SHP77 treated with DMSO at 0.1 percent for 48 hours (cell line): Measurements from ENCODE around the gene DHRS7B.
"Not testable (repeated sequence)": the region's sequence is repeated elsewhere in the genome, so short reads cannot be mapped to it uniquely, and the experiment has no call there.

Experiments
- DNase-seq: peaks from one replicate; lab custom pipeline; 2025; lab: John Stamatoyannopoulos, UW

DHRS7B gene, protein sequence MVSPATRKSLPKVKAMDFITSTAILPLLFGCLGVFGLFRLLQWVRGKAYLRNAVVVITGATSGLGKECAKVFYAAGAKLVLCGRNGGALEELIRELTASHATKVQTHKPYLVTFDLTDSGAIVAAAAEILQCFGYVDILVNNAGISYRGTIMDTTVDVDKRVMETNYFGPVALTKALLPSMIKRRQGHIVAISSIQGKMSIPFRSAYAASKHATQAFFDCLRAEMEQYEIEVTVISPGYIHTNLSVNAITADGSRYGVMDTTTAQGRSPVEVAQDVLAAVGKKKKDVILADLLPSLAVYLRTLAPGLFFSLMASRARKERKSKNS

DNA sequence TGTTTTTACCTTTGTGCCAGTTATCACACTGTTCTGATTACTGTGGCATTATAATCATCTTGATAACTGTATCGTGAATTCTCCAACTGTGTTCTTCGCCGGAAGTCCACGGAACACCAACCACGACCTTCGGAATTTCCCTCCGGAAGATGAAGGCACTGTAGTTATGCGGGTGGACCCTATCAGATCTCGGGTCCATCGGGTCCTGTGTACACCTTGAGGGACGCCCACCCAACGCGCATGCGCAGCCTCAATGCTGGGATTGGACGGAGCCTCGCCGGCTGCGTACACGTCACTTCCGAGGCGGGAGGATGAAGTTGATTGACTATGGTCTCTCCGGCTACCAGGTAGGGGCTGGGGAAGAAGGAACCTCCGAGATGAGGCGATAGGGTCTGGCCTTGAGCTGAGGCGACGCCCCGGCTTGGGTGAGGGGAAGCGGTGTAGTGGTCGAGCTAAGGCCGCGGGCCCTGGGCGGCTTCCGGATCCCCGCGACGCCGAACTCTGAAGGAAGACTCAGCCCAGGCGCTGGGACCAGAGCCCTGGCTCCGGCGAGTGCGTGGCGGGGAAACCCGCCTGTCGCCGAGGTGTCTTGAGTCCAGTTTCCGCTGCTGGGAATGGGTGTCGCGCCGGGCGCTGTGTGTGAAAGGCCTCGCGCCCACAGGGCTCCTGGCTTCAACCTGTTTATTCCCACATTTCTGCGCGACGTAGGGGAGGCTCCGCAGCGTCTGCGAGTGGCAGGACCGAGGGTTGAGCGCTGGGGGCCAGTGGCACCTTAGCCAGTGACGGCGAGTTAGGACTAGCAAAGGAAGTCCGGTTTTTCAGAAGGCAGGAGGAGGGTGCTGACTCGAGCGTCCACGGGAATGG is at the start of gene DHRS7B:
DHRS7B (plus strand) TSS at position 320 of the 864 bp plus-strand sequence; CDS start at position 328, 8 bp downstream.
- DNase-seq = peak; percentile 98

DNA sequence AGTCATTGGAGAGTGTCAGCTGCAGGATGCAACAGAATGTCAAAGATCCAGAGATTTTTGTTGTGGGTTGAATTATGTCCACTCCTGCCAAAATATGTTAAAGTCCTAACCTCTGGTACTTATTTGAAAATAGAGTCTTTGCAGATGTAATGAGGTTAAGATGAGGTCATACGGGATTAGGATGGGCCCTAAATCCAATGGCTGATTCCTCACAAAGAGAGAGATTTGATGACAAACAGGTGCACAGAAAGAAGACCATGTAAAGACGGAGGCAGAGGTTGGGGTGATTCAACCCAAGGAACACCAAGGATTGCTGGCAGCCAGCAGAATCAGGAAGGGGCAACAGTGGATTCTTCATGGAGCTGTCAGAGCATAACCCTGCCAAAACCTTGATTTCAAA is 49.5 kb upstream of the DHRS7B start:
- DNase-seq = no peak

DNA sequence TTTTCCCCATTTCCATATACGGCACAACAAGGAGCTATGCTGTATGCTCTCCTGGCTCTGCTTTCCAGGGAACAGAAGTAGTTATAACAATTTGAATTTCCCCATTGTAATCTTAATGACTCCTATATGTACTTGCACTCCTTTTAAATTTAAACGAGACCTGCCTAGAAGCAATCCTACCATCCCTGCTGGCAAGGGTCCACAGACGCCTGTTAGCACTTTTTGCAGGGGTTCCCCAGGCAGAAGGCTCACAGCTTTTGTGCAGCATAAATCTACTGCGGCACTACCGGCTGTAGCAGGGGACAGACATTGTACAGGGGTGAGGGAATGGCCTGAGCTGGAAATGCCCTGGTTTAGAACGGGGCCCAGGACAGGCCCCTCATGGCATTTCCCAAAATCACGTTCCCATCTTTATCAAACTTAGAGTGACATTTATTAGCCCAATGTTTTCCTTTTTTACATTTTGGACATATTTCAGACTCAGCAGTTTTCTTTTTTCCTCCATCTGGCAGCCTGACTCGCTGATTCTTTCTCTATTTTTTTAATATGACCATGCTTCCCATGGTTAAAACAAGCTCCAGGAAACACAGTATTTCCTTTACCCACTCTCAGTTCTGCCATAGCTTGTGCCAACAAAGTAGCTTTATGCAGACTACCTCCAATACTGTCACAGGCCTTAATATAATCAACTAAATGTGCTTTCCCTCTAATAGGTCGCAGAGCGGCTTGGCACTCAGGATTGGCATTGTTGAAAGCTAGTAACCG is 48.6 kb upstream of the DHRS7B start:
- DNase-seq = no peak

DNA sequence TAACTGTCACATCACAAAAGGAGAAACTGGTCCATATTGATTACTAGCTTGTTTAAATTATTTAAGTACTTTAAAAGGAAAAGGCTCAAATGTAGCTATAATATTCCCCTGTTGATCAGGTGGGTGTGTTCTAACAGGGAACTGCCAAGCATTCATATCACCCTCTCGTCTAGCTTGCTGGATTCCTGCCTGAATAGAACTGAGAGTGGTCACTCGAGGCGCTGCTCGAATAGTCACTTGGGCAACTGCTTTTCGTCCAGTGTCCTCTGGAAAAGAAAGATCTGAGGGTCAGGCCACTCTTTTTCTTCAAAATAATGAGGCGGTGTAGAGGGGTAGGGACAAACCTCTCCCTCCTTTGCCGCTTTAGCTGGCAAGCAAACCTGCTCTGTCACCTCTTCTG is 47.6 kb upstream of the DHRS7B start:
- no peak for DNase-seq

DNA sequence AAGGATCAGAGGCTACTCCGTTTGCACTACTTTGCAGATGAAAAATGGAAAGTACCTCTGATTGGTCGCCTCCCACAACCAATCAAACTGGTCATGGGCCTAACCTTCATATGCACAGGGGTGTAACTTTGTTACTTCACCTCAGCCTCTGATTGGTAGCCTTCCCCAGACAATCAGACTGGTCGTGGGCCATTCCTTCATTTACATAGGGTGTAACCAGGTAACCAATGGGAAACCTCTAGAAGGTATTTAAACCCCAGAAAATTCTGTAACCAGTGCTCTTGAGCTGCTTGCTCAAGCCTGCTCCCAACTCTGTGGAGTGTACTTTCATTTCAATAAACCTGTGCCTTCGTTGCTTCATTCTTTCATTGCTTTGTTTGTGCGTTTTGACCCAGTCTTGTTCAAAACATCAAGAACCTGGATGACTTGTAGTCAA is 44.7 kb upstream of the DHRS7B start:
- no peak for DNase-seq

DNA sequence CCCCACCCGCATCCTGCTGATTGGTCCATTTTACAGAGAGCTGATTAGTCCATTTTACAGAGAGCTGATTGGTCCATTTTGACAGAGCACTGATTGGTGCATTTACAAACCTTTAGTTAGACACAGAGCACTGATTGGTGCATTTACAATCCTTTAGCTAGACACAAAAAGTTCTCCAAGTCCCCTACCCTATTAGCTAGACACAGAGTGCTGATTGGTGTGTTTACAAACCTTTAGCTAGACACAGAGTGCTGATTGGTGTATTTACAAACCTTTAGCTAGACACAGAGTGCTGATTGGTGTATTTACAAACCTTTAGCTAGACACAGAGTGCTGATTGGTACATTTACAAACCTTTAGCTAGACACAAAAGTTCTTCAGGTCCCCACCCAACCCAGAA is 41.5 kb upstream of the DHRS7B start:
- not testable (repeated sequence) for DNase-seq

DNA sequence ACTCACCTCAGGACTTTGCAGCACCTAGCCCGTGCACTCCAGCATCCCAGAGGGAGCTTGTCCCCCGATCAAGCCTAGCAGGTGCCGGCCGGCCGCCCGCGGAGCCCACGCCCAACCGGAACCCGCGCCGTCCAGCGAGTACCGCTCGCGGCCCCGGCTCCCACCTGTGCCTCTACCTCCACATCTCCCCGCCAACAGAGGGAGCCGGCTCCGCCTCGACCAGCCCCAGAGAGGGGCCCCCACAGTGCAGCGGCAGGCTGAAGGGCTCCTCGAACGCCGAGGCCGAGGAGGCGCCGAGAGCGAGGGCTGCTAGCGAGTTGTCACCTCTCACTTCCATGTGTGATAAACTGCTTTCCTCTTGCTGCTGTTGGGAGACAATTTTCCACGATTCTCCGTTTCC is 41.1 kb upstream of the DHRS7B start:
- no peak for DNase-seq

DNA sequence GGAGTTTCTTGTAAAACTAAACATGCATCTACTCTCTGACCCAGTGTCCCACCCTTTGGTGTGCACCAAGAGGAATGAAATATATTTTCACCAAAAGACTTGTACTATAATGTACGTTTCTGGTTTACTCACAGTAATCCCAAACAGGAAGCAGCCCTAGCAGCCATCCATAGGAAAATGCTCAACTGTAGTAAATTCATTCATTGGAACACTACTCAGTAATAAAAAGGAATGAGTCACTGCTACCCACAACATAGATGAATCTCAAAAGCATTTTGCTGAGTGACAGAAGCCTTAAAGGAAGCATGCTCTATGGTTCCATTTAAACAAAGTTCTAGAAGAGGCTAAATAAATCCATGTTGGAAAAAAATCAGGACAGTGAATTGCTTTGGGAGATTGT is 37.6 kb upstream of the DHRS7B start:
- no peak for DNase-seq

DNA sequence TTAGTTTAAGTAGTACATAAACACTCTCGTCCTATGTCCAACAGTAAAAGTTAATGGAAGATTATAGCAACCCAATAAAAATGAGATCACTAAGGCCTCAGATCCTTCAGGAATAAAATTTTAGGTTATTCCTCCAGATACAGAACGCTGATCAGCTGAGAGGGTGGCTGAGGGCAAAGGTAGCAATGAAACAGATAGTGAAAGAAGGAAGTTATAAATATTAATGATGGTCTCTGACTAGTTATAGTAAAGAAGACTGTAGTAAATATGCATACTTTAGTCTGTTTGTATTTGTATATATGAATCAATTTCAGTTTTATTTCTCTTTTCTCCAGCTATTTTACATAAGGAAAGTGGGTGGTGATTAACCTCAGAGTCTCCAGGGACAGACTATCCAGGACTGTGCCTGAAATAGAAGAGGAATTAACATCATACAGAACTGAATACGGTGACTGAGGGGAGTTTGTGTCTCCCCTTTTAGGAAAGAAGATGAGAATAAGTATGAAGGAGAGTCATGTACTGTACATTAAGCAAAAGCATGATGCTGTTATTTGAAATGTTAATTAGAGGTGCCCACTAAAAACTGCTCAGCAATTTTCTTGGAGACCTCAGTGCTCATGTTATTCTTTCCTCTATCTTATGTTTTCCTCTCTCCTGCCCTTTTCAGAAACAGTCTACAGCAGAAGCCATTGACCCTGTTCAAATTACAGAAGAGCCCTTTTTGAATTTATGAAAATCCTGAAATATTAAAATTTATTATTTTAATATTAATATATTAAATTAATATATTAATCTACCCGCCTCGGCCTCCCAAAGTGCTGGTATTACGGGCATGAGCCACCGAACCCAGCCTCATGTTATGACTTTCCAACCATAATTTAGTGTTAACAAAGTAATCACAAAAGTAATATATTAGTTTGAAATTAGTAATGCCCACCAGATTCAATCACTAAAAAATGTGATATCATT is 36.5 kb upstream of the DHRS7B start:
- DNase-seq = no peak

DNA sequence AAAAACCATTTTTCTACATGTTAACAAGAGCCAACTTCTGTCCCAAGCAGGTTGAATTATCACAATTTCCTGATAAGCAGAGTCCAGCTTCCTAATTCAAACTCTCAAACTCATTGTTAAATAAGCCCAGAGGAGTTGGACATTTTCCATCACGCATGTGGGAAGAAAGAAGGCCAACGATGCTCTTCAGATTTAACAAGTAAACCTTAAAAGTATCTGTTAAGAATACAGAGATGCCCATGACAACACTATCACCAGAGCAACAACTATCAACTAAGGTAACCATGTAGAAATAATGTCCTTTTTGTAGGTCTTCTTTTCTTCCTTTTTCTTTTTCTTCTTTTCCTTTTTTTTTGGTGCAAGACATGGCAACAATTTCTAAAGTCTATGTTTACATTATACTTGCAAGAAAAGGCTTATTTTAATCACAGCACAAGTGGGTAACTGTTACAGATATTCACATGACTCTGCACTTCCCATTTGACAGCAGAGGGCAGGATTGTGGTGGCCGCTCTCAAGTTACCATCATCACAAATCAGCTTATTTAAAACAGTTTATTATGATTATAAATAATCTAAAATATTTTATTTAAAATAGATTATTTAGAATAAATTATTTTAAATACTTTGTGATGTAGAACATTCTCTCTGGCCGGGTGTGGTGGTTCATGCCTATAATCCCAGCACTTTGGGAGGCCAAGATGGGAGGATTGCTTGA is 35.7 kb upstream of the DHRS7B start:
- no peak for DNase-seq

DNA sequence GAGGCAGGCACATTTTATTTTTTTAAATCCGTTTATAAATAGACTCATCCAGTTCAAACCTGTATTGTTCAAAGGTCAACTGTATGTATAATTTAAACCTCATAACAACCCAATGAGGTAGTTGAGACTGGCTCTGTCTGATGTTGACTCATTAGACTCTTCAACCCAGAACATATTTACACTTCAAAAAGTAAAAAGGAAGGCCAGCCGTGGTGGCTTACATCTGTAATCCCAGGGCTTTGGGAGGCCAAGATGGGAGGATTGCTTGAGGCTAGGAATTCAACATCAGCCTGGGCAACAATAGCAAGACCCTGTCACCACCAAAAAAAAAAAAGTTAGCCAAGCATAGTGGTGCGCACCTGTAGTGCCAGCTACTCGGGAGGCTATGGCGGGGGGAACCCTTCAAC is 32.5 kb upstream of the DHRS7B start:
- DNase-seq = peak; percentile 21

DNA sequence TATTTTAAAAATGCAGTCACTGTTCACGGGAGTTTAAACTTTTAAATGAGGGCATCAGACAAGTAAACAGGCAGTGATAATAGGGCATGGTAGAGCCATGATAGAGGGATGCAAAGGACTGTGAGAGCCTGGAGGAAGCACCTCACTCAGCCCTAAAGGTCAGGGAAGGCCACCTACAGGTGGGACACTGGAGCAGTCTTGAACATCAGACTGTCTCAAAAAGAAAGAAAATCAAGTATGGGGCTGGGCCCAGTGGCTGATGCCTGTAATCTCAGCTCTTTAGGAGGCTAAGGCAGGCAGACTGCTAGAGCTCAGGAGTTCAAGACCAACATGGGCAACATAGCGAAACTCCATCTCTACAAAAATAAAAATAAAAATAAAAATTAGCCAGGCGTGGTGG is 31.0 kb upstream of the DHRS7B start:
- DNase-seq = no peak

DNA sequence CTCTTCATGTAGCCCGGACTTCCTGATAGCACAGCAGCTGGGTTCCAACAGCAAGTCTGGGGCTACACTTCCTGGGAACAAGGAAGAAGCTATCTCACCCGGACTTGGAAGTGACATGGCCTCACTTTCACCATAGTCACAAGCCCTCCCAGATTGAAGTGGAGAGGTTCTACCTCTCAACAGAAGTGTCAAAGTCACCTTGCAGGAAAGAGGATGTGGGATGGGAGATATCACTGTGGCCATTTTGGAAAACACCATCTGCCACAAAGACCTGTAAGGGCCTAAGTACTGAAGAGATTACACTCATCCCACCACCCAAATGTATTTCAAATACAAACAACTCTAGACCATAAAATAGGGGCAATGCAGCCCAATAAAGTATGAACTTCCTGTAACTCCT is 29.9 kb upstream of the DHRS7B start:
- no peak for DNase-seq

DNA sequence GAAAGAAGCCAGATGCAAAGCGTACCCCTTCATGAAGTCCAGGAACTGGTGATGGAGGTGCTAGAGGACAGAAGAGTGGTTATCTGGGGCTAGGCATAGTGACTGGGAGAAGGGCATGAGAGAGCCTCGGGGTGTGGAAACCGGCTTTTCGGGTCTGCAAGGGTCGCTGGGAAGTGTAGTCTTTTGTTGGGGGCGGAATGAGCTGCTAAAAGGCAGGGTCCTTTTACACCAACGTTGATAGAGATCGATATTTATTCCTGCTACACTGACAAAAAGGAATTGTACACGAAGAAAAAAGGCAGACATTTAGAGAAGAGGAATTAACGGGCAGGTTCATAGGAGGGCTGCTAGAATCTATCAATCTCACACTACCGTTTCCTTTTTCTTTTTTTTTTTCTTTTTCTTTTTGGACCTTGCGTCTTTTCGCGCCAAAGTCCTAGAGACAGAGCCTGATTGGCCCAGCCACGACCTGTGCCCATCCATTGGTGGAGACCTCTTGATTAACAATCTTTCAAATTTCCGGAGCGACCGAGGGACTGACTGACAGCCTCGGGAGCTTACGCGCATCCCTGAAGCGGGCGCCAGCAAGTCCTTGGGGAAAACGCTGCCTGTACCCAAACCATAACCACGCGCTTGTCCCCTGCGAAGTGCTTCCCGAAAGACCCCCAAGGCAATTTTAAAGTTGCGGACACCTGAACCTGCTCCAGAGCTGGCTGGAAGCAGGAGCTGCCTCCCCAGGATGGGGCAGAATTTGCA is 27.7 kb upstream of the DHRS7B start:
- DNase-seq = peak; percentile 99

DNA sequence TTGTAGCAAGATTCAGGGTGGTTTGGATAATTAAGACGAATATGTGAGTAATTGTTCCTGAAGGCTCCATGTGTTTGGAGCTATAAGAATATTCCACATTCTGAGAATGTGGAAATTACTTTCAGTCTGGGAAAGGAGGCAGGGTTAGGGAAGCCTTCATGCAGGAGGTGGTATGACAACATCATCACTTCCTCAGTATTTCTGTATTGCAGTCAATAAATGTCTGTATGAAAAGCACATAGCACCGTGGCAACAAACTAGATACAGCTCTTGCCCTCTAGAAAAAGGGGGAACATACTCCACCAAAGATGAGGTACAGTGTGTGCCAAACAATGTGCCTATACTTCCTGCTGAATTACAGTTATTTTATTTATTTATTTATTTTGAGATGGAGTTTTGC is 26.1 kb upstream of the DHRS7B start:
- no peak for DNase-seq

DNA sequence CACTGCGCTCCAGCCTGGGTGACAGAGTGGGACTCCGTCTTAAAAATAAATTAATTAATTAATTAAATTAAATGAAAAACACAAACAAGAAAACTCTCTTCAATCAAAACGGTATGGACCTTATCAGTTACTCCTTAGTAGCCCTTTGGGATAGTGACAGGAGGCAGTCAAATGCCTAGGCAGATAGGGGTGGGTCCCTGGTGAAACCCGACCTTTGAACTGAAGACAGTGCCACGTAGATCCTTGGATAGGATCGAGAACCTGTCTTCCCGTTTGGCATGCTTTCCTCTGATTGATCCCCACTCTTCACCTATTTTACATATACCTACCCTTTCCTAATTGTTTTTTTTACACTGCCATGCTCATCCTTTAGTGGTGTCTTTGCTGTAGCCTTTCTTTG is 22.2 kb upstream of the DHRS7B start:
- no peak for DNase-seq

DNA sequence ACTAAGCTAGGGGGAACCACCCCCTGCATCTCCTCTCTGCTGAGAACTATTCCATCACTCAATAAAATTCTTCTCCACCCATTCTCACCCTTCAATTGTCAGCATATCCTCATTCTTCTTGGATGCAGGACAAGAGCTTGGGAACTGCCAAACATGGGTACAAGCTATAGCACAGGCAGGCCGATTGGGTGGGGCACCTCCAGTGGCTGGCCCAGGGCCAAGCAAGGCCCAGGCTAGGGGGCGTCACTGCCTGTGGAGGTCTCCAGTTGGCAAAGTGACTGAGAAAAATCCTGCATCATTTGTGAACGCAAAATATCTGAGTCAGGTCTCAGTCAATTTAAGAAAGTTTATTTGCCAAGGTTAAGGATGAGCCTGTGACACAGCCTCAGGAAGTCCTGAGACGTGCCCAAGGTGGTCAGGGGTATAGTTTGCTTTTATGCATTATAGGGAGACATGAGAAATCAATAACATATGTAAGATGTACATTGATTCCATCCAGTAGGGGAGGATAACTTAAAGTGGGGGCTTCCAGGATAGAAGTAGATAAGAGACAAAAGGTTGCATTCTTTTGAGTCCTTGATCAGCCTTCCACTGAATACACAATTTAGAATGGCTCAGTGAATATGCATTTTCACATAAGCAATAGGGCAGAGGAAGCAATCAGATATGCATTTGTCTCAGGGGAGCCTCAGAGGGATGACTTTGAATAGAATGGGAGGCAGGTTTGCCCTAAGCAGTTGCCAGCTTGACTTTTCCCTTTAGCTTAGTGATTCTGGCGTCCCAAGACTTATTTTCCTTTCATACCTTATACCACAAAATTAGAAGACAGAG is 21.5 kb upstream of the DHRS7B start:
- no peak for DNase-seq

DNA sequence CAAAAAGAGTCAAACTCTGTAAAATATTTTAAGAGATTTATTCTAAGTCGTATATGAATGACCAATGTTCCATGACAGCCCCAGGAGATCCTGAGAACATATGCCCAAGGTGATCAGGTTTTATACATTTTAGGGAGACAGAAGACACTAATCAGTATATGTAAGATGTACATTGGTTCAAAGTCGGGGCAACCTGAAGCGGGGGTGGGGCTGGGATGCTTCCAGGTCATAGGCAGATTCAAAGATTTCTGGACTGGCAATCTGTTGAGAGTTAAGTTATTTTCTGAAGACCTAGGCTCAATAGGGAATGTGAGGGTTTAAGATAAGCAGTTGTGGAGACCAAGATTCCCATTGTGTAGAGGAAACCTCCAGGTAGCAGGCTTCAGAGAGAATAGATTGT is 20.4 kb upstream of the DHRS7B start:
- DNase-seq = no peak

DNA sequence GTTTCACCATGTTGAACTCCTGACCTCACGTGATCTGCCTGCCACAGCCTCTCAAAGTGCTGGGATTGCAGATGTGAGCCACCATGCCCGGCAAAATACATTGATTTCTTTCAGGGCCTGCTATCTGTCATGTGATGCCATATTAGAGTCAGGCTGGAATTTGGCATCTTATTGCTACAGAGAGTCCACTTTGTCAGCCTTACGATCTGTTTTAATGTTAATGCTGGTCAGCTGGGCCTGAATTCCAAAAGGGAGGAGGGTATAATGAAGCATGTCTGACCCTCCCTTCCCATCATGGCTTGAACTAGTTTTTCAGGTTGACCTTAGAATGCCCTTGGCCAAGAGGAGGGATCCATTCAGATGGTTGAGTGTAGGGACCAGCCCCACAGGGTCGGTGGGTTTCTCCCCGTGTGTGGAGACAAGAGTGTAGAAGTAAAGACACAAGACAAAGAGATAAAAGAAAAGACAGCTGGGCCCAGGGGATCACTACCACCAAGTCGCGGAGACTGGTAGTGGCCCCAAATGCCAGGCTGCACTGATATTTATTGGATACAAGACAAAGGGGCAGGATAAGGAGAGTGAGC is 19.6 kb upstream of the DHRS7B start:
- DNase-seq = not testable (repeated sequence)
